ENCODE data around the gene FAM193A.

DNA sequence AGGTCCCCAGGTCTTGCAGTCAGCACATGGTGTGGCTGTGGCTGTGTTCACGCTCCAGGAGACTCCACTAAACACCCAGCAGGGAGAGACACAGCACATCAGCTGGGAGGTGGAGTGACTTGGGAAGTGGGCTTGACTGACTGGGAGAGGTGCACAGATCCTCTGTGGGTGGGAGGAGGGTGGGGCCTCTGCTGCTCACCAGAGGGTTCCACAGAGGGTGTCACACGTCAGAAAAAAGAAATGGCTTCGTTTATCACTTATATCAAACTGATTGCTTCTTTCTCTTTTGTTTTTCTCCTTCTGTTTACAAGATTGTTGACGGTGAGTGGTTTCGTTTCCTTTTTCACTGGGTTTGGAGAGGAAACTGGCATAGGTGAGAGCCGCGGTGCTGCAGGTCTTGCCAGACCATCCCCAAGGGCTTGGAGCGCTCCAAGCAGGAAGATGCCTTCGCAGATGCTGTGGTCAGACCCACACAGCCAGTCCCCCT is 24.8 kb upstream of the FAM193A start:
- TF ChIP-seq CTCF (IDR thresholded peaks at IDR 0.05 in 4 of 5, conservative IDR thresholded peaks at IDR 0.05 in 1 of 5) (no peak), POLR2A (IDR thresholded peaks at IDR 0.05) (no peak)

Measured in gastrocnemius medialis (tissue), 4 donors.